Loucy (cell line): ENCODE measurements around the gene FBLIM1.

ENCODE experiments used
- H2AFZ ChIP-seq: fragments of 200-600 bp; sonication (generic); 2 replicates; pipeline ENCODE4 v1.6.0; 2016; ENCODE audit warnings: antibody characterized with exemption, mild to moderate bottlenecking, low read length, moderate library complexity
- H3F3A ChIP-seq: fragments of 200-600 bp; 2 replicates; pipeline ENCODE4 v1.6.0; 2016; ENCODE audit warnings: antibody characterized with exemption, low read depth, mild to moderate bottlenecking
- H3K27me3 ChIP-seq: fragments of 200-600 bp; sonication (generic); 2 replicates; pipeline ENCODE4 v1.6.1; 2014; ENCODE audit warnings: low read length, mild to moderate bottlenecking; ENCODE audit not compliant: insufficient read depth, poor library complexity, severe bottlenecking
- H3K36me3 ChIP-seq: fragments of 200-600 bp; sonication (generic); 2 replicates; pipeline ENCODE4 v1.6.1; 2016; ENCODE audit warnings: low read length; ENCODE audit not compliant: insufficient read depth
- H3K4me1 ChIP-seq: fragments of 200-600 bp; sonication (generic); 2 replicates; pipeline ENCODE4 v1.5.1; 2014; ENCODE audit warnings: low read length, mild to moderate bottlenecking; ENCODE audit not compliant: insufficient read depth, poor library complexity, severe bottlenecking
- H3K4me2 ChIP-seq: fragments of 200-600 bp; sonication (generic); 2 replicates; pipeline ENCODE4 v1.6.0; 2014; ENCODE audit warnings: antibody characterized with exemption, low read length, low read depth, mild to moderate bottlenecking; ENCODE audit not compliant: poor library complexity, severe bottlenecking
- H3K4me3 ChIP-seq: fragments of 200-600 bp; sonication (generic); 2 replicates; pipeline ENCODE4 v1.5.1; 2014; ENCODE audit warnings: low read length, mild to moderate bottlenecking, mixed read lengths; ENCODE audit not compliant: poor library complexity, severe bottlenecking
- H3K79me2 ChIP-seq: fragments of 200-600 bp; sonication (generic); 2 replicates; pipeline ENCODE4 v1.6.1; 2014; ENCODE audit warnings: low read length; ENCODE audit not compliant: insufficient read depth
- H3K9ac ChIP-seq: fragments of 200-600 bp; sonication (generic); 2 replicates; pipeline ENCODE4 v1.6.0; 2014; ENCODE audit warnings: mild to moderate bottlenecking, low read depth, low read length, moderate library complexity; ENCODE audit not compliant: poor library complexity, severe bottlenecking
- H3K9me2 ChIP-seq: fragments of 200-600 bp; sonication (generic); replicated peaks from 2 replicates; pipeline ENCODE4 v1.6.1; 2016; ENCODE audit warnings: low read depth, low read length, mixed read lengths
- H3K9me3 ChIP-seq: fragments of 200-600 bp; sonication (generic); 2 replicates; pipeline ENCODE4 v1.6.1; 2014; ENCODE audit warnings: mild to moderate bottlenecking, antibody characterized with exemption, low read length, low read depth; ENCODE audit not compliant: insufficient read depth
- H4K20me1 ChIP-seq: fragments of 200-600 bp; sonication (generic); 2 replicates; pipeline ENCODE4 v1.6.0; 2014; ENCODE audit warnings: antibody characterized with exemption, low read length, mild to moderate bottlenecking; ENCODE audit not compliant: insufficient read depth, poor library complexity, severe bottlenecking
- CTCF ChIP-seq: fragments of 200-600 bp; sonication (generic); conservative IDR thresholded peaks from 2 replicates; pipeline ENCODE4 v1.5.1; 2014; ENCODE audit warnings: mild to moderate bottlenecking, antibody characterized with exemption, low read length
- EZH2phosphoT487 ChIP-seq: fragments of 200-600 bp; IDR thresholded peaks from 2 replicates; pipeline ENCODE4 v1.6.1; 2018; ENCODE audit warnings: antibody characterized with exemption, mild to moderate bottlenecking, moderate library complexity, borderline replicate concordance

FBLIM1 gene

GRCh38 chr1:15727866-15728534, 30.6 kb upstream of the FBLIM1 start:
- Histone ChIP-seq H3K27me3 (no peaks in the 10 kb centered on the region), H3K4me1 (no peaks in the 10 kb centered on the region), H3K79me2 (no peaks in the 10 kb centered on the region), H2AFZ (no peak overlapping the region), H3K9me3 (no peaks in the 10 kb centered on the region), H3K4me3 (no peak overlapping the region), H3F3A (no peaks in the 10 kb centered on the region), H3K9me2 (no peaks in the 10 kb centered on the region), H3K36me3 (peaks cover 61% of the 10 kb centered on the region; the same call in 1 of the 2 replicates), H3K4me2 (no peak overlapping the region), H4K20me1 (no peaks in the 10 kb centered on the region), H3K9ac (no peak overlapping the region)
- no peak for TF ChIP-seq CTCF
- no peak for TF ChIP-seq EZH2phosphoT487

DNA sequence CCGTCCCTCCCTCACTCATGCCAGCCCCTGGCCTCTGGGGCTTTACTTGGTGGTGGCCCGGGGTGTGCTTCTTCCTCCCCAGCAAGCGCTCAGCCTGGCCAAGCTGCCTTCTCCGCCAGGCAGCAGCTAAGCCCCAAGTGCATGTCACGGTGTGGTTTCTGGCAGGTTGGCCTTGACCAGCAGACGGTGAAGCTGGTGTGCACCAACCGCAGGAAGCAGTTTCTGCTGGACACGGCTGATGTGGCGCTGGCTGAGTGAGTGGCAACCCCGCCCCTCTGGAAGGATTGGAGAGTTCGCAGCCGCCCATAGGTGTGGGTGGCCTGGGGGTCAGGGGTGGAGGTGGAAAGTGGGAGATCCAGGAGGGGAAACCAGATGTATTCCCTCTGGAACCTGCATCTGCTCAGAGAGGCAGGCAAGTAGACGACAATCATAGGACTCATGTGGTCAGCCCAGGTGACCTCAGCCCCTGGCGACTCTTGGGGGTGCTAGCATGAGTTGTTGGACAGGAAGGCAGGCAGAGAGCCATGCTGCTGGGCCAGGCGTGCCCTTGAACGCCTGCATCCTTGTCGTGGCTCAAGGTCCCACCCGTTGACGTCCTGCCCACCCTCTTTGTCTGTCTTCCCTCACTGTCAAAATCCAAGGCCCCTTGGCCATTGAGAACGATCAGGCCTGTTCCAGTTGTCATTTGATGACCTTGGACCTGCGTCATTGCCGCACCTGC, 29.5 kb upstream of the FBLIM1 start:
- H3K36me3 ChIP-seq: peaks cover 56% of the 10 kb centered on the region; the same call in 1 of the 2 replicates
- no peak overlapping the region for H2AFZ ChIP-seq
- H3K4me3 ChIP-seq: no peak overlapping the region
- TF ChIP-seq CTCF: no peak
- no peak for TF ChIP-seq EZH2phosphoT487
- no peaks in the 10 kb centered on the region for H3K27me3 ChIP-seq
- H3F3A ChIP-seq: no peaks in the 10 kb centered on the region
- no peak overlapping the region for H3K9ac ChIP-seq
- H4K20me1 ChIP-seq: no peaks in the 10 kb centered on the region
- H3K79me2 ChIP-seq: no peaks in the 10 kb centered on the region
- no peaks in the 10 kb centered on the region for H3K4me1 ChIP-seq
- no peaks in the 10 kb centered on the region for H3K9me3 ChIP-seq
- no peak overlapping the region for H3K4me2 ChIP-seq
- no peaks in the 10 kb centered on the region for H3K9me2 ChIP-seq

DNA sequence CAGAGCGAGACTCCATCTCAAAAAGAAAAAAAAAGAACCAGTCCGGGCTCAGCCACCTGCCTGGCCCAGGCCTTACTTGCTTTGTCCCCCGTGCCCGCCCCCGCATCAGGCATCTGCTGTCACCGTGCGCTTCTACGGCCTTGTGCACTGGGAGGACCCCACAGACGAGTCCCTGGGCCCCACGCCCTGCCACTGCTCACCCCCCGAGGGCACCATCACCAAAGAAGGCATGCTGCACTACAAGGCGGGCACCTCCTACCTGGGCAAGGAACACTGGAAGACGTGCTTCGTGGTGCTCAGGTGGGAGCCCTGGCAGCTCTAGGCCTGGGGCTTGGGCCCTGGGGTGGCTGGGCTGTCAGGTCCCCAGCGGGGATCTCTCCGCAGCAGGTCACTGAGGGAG, 28.2 kb upstream of the FBLIM1 start:
- Histone ChIP-seq H3K4me1 (no peaks in the 10 kb centered on the region), H3K4me2 (no peak overlapping the region), H3K9me2 (no peaks in the 10 kb centered on the region), H3K79me2 (no peaks in the 10 kb centered on the region), H3K27me3 (no peaks in the 10 kb centered on the region), H3K9me3 (no peaks in the 10 kb centered on the region), H3K9ac (no peak overlapping the region), H4K20me1 (no peaks in the 10 kb centered on the region), H2AFZ (no peak overlapping the region), H3F3A (no peaks in the 10 kb centered on the region), H3K4me3 (no peak overlapping the region), H3K36me3 (peaks cover 50% of the 10 kb centered on the region; the same call in 1 of the 2 replicates)
- TF ChIP-seq CTCF (no peak), EZH2phosphoT487 (no peak)
